Measurements from ENCODE around the gene UBE2M.

The UBE2M gene

GRCh38 chr19:58538257-58539168 is 19.9 kb downstream of the UBE2M start:
- TF ChIP-seq CTCF (IDR thresholded peaks at IDR 0.05; ENCODE audit: low read depth, low read length), result no peak
- no peaks in the 10 kb centered on the region for H3K4me1 ChIP-seq
- H3K9me3 ChIP-seq, result no peaks in the 10 kb centered on the region
- no peaks in the 10 kb centered on the region for H3K36me3 ChIP-seq
- no peaks in the 10 kb centered on the region; the same call in 1 of the 2 replicates for H3K27me3 ChIP-seq
- no peak overlapping the region for H3K4me3 ChIP-seq (ENCODE audit: low read depth, low read length)
- DNase-seq, result no peak

DNA sequence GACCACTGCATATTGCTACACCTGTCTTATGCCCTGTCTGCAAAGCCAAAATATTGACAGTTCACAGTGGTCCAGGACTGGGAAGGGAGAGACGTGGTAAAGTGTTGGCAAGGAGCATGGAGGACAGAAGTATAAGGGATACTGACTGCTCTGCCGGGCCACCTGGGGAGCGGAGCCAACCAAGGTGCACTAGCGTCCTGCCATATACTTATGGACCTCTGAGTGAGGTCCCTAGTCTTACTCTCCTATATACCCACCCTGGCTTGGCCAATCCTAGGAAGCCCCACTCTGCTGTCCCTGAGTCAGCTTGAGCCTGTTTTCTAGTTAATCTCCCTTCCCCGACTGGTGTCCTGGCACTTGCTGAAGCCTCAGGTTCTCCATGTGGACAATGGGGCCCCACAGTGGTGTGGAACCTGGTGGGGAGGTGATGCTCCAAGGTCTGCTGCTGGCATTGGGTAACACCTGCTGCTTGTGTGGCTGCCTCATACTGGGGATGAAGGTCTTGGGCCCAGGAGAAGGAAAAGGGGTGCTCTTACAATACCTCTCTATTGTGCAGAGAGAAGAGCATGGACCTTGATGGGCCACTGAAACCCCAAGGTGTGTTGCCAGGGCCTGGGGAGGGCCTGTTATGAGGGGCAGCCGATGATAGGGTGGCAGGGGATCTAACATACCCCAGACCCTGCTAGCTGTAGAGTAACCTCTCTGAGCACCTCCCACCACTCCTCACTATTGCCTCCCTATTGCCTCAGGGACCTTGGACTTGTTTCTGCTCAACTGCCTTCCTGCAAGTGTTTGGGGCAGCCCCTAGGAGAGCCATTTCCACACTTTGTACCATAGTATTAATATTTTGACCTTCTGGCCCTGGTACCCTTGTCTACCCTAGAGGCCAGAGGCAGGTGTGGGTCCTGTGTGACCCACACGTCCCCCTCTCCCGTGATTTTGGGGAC is 21.3 kb downstream of the UBE2M start:
- H3K4me3 ChIP-seq (ENCODE audit: low read depth, low read length), result no peak overlapping the region
- TF ChIP-seq CTCF (IDR thresholded peaks at IDR 0.05; ENCODE audit: low read depth, low read length), result no peak

GRCh38 chr19:58535857-58536256 is 22.6 kb downstream of the UBE2M start:
- no peak for TF ChIP-seq CTCF (IDR thresholded peaks at IDR 0.05; ENCODE audit: low read depth, low read length)
- H3K27me3 ChIP-seq, result peaks cover 12% of the 10 kb centered on the region
- no peaks in the 10 kb centered on the region for H3K4me1 ChIP-seq
- no peak overlapping the region for H3K4me3 ChIP-seq (ENCODE audit: low read depth, low read length)
- H3K9me3 ChIP-seq, result no peaks in the 10 kb centered on the region
- H3K36me3 ChIP-seq, result no peaks in the 10 kb centered on the region
- no peak for DNase-seq

More for the DNA sequence above, 21.3 kb downstream of the UBE2M start:
- Histone ChIP-seq H3K4me1 (no peaks in the 10 kb centered on the region), H3K27me3 (peaks cover 1% of the 10 kb centered on the region), H3K36me3 (no peaks in the 10 kb centered on the region), H3K9me3 (no peaks in the 10 kb centered on the region)
- no peak for DNase-seq

GRCh38 chr19:58531034-58531840 is 27.2 kb downstream of the UBE2M start:
- peaks cover 23% of the 10 kb centered on the region for H3K27me3 ChIP-seq
- no peaks in the 10 kb centered on the region for H3K36me3 ChIP-seq
- no peak overlapping the region for H3K4me3 ChIP-seq (ENCODE audit: low read depth, low read length)
- H3K4me1 ChIP-seq, result no peaks in the 10 kb centered on the region
- TF ChIP-seq CTCF (IDR thresholded peaks at IDR 0.05; ENCODE audit: low read depth, low read length), result no peak
- no peak for DNase-seq
- H3K9me3 ChIP-seq, result no peaks in the 10 kb centered on the region

- H3K4me1 ChIP-seq, result no peaks in the 10 kb centered on the region
- no peaks in the 10 kb centered on the region for H3K36me3 ChIP-seq
- no peak overlapping the region for H3K4me3 ChIP-seq (ENCODE audit: low read depth, low read length)
- H3K27me3 ChIP-seq, result peaks cover 23% of the 10 kb centered on the region
- H3K9me3 ChIP-seq, result no peaks in the 10 kb centered on the region
- no peak for TF ChIP-seq CTCF (IDR thresholded peaks at IDR 0.05; ENCODE audit: low read depth, low read length)
- no peak for DNase-seq
Measured at GRCh38 chr19:58529405-58529804, 29.0 kb downstream of the UBE2M start.
